ENCODE measurements around the gene ADAM22. TPM values are rescaled to one million over a fixed set of nuclear protein-coding genes. Genes with fewer than 3 reads are reported as not detected.

ADAM22 gene
- total and polyA plus RNA-seq, 2 donors from 2014 or later, result 2.2 to 7.9 TPM

DNA sequence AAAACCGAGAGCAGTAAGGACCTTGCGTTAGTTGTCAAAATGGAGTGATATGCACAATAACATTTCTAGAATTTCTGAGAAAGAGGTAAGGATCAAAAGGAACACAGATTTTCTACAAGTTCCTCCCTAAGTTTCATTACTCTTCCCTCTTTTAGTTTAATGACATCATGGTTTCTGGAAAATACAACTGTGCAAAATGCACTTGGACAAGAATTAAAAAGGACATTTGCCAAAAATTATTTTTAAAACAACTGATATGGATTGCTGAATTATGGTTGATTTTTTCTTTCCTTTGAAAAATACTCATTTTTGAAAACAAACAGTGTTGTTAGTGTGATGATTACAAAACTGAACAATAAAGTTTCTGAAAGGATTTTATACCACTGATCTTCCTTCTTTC lies 233.7 kb downstream of the ADAM22 start:
- Histone ChIP-seq H3K27ac (ENCODE audit: low read depth in 2 of 2, low read length in 2 of 2) (no peak overlapping the region), H3K27me3 (ENCODE audit: control insufficient read depth, insufficient read depth, low read length) (no peaks in the 10 kb centered on the region), H3K9ac (ENCODE audit: low read length in 3 of 3) (no peak overlapping the region), H3K4me1 (ENCODE audit: control insufficient read depth in 2 of 3, insufficient read depth in 2 of 3, low read depth in 1 of 3, low read length in 3 of 3) (no peaks in the 10 kb centered on the region), H3K36me3 (ENCODE audit: control insufficient read depth in 2 of 3, insufficient read depth in 3 of 3, low read length in 3 of 3) (no peaks in the 10 kb centered on the region), H3K4me3 (ENCODE audit: low read length in 3 of 3) (no peak overlapping the region), H3K9me3 (ENCODE audit: control insufficient read depth in 2 of 3, insufficient read depth in 1 of 3, low read length in 3 of 3) (no peaks in the 10 kb centered on the region)
- DNase-seq (no peak), FAIRE-seq (no peak)
- no peak for TF ChIP-seq CTCF (IDR thresholded peaks at IDR 0.05; ENCODE audit: borderline replicate concordance, extremely low read depth, insufficient read depth)
- intact Hi-C loops (cut with DNase I), result no loop called here

- peak; percentile 49 for TF ChIP-seq CTCF (IDR thresholded peaks at IDR 0.05; ENCODE audit: borderline replicate concordance, extremely low read depth, insufficient read depth)
These were observed 235.8 kb downstream of the ADAM22 start for GRCh38 chr7:88169717-88170320.

DNA sequence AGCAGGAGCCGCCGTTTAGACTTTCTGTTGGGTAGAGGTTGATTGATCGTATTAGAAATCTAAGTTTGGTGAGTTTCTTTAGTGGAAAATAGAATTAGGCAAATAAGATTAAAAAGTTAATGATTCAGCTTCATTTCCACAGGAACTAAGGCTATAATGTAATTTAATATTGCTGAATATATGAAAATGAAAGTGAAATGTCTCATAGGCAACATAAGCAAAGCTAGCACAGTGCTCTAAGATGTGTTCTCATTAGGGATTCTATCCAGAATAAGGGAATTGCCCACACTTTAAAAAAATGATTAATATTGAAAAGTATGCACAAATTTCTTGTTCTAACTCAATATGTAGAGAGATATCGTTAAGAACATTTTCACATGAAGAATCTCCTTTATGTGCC lies 238.8 kb downstream of the ADAM22 start:
- Histone ChIP-seq H3K27me3 (ENCODE audit: control insufficient read depth, insufficient read depth, low read length) (no peaks in the 10 kb centered on the region), H3K36me3 (ENCODE audit: control insufficient read depth in 2 of 3, insufficient read depth in 3 of 3, low read length in 3 of 3) (no peaks in the 10 kb centered on the region), H3K9ac (ENCODE audit: low read length in 3 of 3) (no peak overlapping the region), H3K27ac (ENCODE audit: low read depth in 2 of 2, low read length in 2 of 2) (no peak overlapping the region), H3K4me1 (ENCODE audit: control insufficient read depth in 2 of 3, insufficient read depth in 2 of 3, low read depth in 1 of 3, low read length in 3 of 3) (no peaks in the 10 kb centered on the region), H3K4me3 (ENCODE audit: low read length in 3 of 3) (no peak overlapping the region), H3K9me3 (ENCODE audit: control insufficient read depth in 2 of 3, insufficient read depth in 1 of 3, low read length in 3 of 3) (no peaks in the 10 kb centered on the region)
- intact Hi-C loops (cut with DNase I), result no loop called here
- no peak for DNase-seq
- no peak for FAIRE-seq
- no peak for TF ChIP-seq CTCF (IDR thresholded peaks at IDR 0.05; ENCODE audit: borderline replicate concordance, extremely low read depth, insufficient read depth)

More at GRCh38 chr7:88169717-88170320, 235.8 kb downstream of the ADAM22 start:
- FAIRE-seq (peak; percentile 97), DNase-seq (peak in 2 of 5 donors; percentile 42 to 55)
- Histone ChIP-seq H3K4me1 (ENCODE audit: control insufficient read depth in 2 of 3, insufficient read depth in 2 of 3, low read depth in 1 of 3, low read length in 3 of 3) (no peaks in the 10 kb centered on the region), H3K9me3 (ENCODE audit: control insufficient read depth in 2 of 3, insufficient read depth in 1 of 3, low read length in 3 of 3) (no peaks in the 10 kb centered on the region), H3K36me3 (ENCODE audit: control insufficient read depth in 2 of 3, insufficient read depth in 3 of 3, low read length in 3 of 3) (no peaks in the 10 kb centered on the region), H3K4me3 (ENCODE audit: low read length in 3 of 3) (no peak overlapping the region), H3K27ac (ENCODE audit: low read depth in 2 of 2, low read length in 2 of 2) (no peak overlapping the region), H3K9ac (ENCODE audit: low read length in 3 of 3) (no peak overlapping the region), H3K27me3 (ENCODE audit: control insufficient read depth, insufficient read depth, low read length) (no peaks in the 10 kb centered on the region)
- intact Hi-C loops (cut with DNase I), result no loop called here

DNA sequence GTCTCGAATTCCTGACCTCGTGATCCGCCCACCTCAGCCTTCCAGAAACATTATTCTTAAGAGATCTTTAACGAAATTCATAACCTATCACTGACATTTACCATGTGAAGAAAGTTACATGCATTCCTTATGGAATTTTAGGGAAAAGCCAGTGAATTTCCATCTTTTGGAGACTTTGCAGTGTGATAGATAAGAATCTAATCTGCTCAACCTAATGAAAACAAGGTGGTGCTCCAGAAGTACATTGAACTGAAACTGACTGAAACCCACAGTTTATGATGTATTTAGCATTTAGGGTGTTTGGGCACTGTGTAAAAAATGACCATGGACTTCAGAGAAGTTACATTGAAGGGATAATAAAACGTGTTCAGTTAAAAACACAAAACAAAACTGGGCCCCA lies 242.1 kb downstream of the ADAM22 start:
- H3K9ac ChIP-seq (ENCODE audit: low read length in 3 of 3), result no peak overlapping the region
- H3K9me3 ChIP-seq (ENCODE audit: control insufficient read depth in 2 of 3, insufficient read depth in 1 of 3, low read length in 3 of 3), result no peaks in the 10 kb centered on the region
- H3K4me3 ChIP-seq (ENCODE audit: low read length in 3 of 3), result no peak overlapping the region
- H3K27ac ChIP-seq (ENCODE audit: low read depth in 2 of 2, low read length in 2 of 2), result no peak overlapping the region
- H3K4me1 ChIP-seq (ENCODE audit: control insufficient read depth in 2 of 3, insufficient read depth in 2 of 3, low read depth in 1 of 3, low read length in 3 of 3), result no peaks in the 10 kb centered on the region
- H3K36me3 ChIP-seq (ENCODE audit: control insufficient read depth in 2 of 3, insufficient read depth in 3 of 3, low read length in 3 of 3), result no peaks in the 10 kb centered on the region
- no peaks in the 10 kb centered on the region for H3K27me3 ChIP-seq (ENCODE audit: control insufficient read depth, insufficient read depth, low read length)
- no peak for FAIRE-seq
- no peak for DNase-seq
- intact Hi-C loops (cut with DNase I), result no loop called here
- TF ChIP-seq CTCF (IDR thresholded peaks at IDR 0.05; ENCODE audit: borderline replicate concordance, extremely low read depth, insufficient read depth), result no peak

Data from kidney (tissue), 14 donors.